ENCODE measurements around the gene KRTAP9-3.
"Not testable (repeated sequence)": the region's sequence is repeated elsewhere in the genome, so short reads cannot be mapped to it uniquely, and the experiment has no call there.

KRTAP9-3 gene

GRCh38 chr17:41232399-41233105 lies at the start of gene KRTAP9-3:
KRTAP9-3 (plus strand) TSS chr17:41232449; CDS start chr17:41232502, 53 bp downstream.
- not testable (repeated sequence) for DNase-seq

GRCh38 chr17:41184480-41184961 lies 47.7 kb upstream of the KRTAP9-3 start, which contains the start of gene KRTAP4-1:
KRTAP4-1 (minus strand) TSS chr17:41184911; CDS start chr17:41184854, 57 bp downstream.
- DNase-seq = no peak

- no peak for DNase-seq
These were observed 47.2 kb upstream of the KRTAP9-3 start for GRCh38 chr17:41185001-41185400.

GRCh38 chr17:41186872-41187271 lies 45.4 kb upstream of the KRTAP9-3 start:
- DNase-seq = no peak

- not testable (repeated sequence) for DNase-seq
These were observed 42.4 kb upstream of the KRTAP9-3 start, which contains the start of gene KRTAP9-1 for GRCh38 chr17:41189837-41190318. KRTAP9-1 (plus strand) TSS chr17:41189887; CDS start chr17:41189887, 0 bp downstream.

GRCh38 chr17:41190328-41190727 lies 41.9 kb upstream of the KRTAP9-3 start:
- DNase-seq = no peak

- DNase-seq = no peak
These were observed 36.2 kb upstream of the KRTAP9-3 start for GRCh38 chr17:41196068-41196467.

GRCh38 chr17:41199421-41200078 lies 32.7 kb upstream of the KRTAP9-3 start:
- no peak for DNase-seq

GRCh38 chr17:41211845-41212466 lies 20.3 kb upstream of the KRTAP9-3 start:
- no peak for DNase-seq

- DNase-seq = no peak
These were observed 19.6 kb upstream of the KRTAP9-3 start for GRCh38 chr17:41212524-41213169.

- DNase-seq = no peak
These were observed 16.6 kb upstream of the KRTAP9-3 start for GRCh38 chr17:41215681-41216080.

- DNase-seq = no peak
These were observed 8.4 kb upstream of the KRTAP9-3 start for GRCh38 chr17:41223821-41224220.

GRCh38 chr17:41226051-41226450 lies 6.2 kb upstream of the KRTAP9-3 start:
- DNase-seq = no peak

GRCh38 chr17:41226598-41227095 lies 5.6 kb upstream of the KRTAP9-3 start, which contains the start of gene KRTAP9-2:
KRTAP9-2 (plus strand) TSS chr17:41226648; CDS start chr17:41226655, 7 bp downstream.
- not testable (repeated sequence) for DNase-seq

GRCh38 chr17:41230094-41230493 lies 2.2 kb upstream of the KRTAP9-3 start:
- DNase-seq = no peak

GRCh38 chr17:41231731-41232130 lies 518 bp upstream of the KRTAP9-3 start:
- no peak for DNase-seq

- DNase-seq = not testable (repeated sequence)
These were observed 4.9 kb downstream of the KRTAP9-3 start for GRCh38 chr17:41237116-41237515.

- not testable (repeated sequence) for DNase-seq
These were observed 5.7 kb downstream of the KRTAP9-3 start, which contains the start of gene KRTAP9-8 for GRCh38 chr17:41237949-41238437. KRTAP9-8 (plus strand) TSS chr17:41237999; CDS start chr17:41238052, 53 bp downstream.

GRCh38 chr17:41246995-41247787 lies 14.9 kb downstream of the KRTAP9-3 start:
- DNase-seq = not testable (repeated sequence)

- DNase-seq = not testable (repeated sequence)
These were observed 17.5 kb downstream of the KRTAP9-3 start, which contains the start of gene KRTAP9-4 for GRCh38 chr17:41249637-41250240. KRTAP9-4 (plus strand) TSS chr17:41249687; CDS start chr17:41249721, 34 bp downstream.

- no peak for DNase-seq
These were observed 19.0 kb downstream of the KRTAP9-3 start for GRCh38 chr17:41251261-41251660.
